GM18861 (cell line): Measurements from ENCODE around the gene SLC7A5.
A peak's percentile ranks its signal among the peaks of the same experiment; 100 is the strongest.
"Not testable (repeated sequence)": the region's sequence is repeated elsewhere in the genome, so short reads cannot be mapped to it uniquely, and the experiment has no call there.

ENCODE experiments used
- ATAC-seq: cut with Tn5 transposase; IDR thresholded peaks from one replicate; pipeline ENCODE4 v1.9.1; 2021; ENCODE audit not compliant: unreplicated experiment

SLC7A5 gene

GRCh38 chr16:87861300-87862099 lies 7.8 kb downstream of the SLC7A5 start:
- ATAC-seq = not testable (repeated sequence)

- ATAC-seq = no peak
Observed at GRCh38 chr16:87860553-87861299, 8.6 kb downstream of the SLC7A5 start.

GRCh38 chr16:87858151-87858993 lies 10.9 kb downstream of the SLC7A5 start:
- ATAC-seq = not testable (repeated sequence)

- no peak for ATAC-seq
Observed at GRCh38 chr16:87856791-87857228, 12.5 kb downstream of the SLC7A5 start.

GRCh38 chr16:87855852-87856715 lies 13.2 kb downstream of the SLC7A5 start:
- ATAC-seq = peak; percentile 39

GRCh38 chr16:87854907-87855683 lies 14.2 kb downstream of the SLC7A5 start:
- no peak for ATAC-seq

GRCh38 chr16:87854053-87854906 lies 15.0 kb downstream of the SLC7A5 start:
- ATAC-seq = no peak

- peak; percentile 54 for ATAC-seq
Observed at GRCh38 chr16:87853411-87854052, 15.8 kb downstream of the SLC7A5 start.

GRCh38 chr16:87851601-87852000 lies 17.7 kb downstream of the SLC7A5 start:
- ATAC-seq = no peak

- ATAC-seq = no peak
Observed at GRCh38 chr16:87851141-87851587, 18.1 kb downstream of the SLC7A5 start.

- ATAC-seq = no peak
Observed at GRCh38 chr16:87850009-87851006, 19.0 kb downstream of the SLC7A5 start.

GRCh38 chr16:87849419-87850008 lies 19.8 kb downstream of the SLC7A5 start:
- ATAC-seq = no peak

GRCh38 chr16:87848676-87849345 lies 20.5 kb downstream of the SLC7A5 start:
- no peak for ATAC-seq

GRCh38 chr16:87847785-87848675 lies 21.3 kb downstream of the SLC7A5 start:
- no peak for ATAC-seq

- no peak for ATAC-seq
Observed at GRCh38 chr16:87847467-87847784, 21.9 kb downstream of the SLC7A5 start.
